KBM-7 (cell line): ENCODE data around the gene PRL.

Experiments used
- DNase-seq: peaks from one replicate; pipeline ENCODE4 v3.0.0-alpha.2; 2015
- in situ Hi-C: fragments of 300-500 bp; cut with MboI; formaldehyde crosslinking; loops from 2 replicates; pipeline ENCODE4 v1.14.3; 2020; ENCODE audit warnings: low sequenced_read_pairs, low pct_unique_long_range_greater_than_20kb, mixed read lengths

Gene PRL

DNA sequence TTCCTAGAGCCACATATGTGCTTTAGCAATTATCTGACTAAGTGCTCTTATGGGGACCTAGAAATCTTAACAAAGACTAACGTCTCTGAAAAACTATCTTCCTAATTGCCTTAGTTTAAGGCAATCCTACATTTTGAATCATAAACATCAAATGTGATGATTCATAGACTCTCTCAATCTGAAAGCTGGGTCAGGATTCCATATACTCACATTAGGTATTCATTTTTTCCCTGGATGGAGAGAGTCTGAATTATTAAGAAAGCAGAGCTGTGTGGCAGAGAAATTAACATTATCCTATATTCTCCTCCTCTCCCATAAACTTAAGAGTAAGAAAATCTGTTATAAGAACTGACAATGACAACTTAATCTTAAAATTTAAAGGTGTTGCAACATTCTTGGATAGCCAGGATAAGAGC is 1.6 kb upstream of the PRL start:
- in situ Hi-C loops = no loop called here
- DNase-seq = no peak

DNA sequence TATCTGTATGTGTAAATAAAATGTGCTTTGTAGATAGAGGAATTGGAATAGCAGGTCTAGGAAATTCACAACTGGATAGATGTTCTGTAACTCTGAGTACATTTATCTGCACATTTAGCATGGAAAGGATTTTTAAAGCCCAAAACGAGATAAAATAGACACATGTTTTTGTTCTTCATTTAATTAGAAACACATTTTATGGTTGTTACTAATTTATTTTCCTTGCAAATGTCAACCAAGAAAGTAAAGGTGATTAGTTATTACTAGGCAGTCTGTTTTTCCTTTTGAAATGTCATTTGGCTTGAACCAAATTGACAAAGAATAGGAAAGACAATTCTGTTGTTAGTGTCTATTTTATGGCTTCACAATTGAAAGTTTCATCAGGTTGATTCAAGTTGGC is 769 bp downstream of the PRL start:
- in situ Hi-C loops = no loop called here
- no peak for DNase-seq

DNA sequence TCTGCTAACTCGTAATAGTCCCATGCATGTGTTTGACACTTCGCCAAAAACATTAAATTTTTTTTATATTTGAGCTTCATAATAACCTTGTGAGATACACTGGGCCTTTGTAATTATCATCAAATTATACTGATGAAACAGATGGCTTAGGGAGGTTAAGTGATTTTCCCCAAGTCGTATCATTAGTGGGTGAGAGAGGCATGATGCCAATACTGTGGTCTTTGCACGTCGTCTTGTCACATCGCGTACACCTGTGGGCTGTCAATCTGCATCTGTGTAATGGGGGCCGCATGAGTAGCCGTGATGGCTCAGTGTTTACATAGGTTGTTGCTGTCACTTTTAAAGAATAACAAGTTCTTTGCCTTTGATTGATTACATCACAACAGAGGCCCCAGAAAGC is 1.7 kb downstream of the PRL start:
- in situ Hi-C loops = no loop called here
- no peak for DNase-seq

DNA sequence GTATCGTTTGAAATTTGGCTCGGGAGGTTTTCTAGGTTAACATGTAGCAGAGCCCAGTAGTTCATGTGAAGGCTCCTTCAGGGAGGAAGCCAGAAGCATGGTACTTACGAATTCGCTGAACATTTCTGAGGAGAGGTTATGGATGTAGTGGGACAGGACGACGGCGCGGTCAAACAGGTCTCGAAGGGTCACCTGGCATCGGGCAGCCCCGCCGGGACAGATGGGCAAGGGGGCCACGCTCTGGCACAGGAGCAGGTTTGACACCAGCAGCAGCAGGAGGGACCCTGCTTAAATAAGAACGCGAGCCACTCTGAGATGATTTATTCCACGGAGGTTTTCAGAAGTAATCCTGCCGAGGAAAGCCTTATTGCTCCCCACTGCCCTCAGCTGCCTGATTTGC is 2.5 kb downstream of the PRL start:
- in situ Hi-C loops = no loop called here
- no peak for DNase-seq

DNA sequence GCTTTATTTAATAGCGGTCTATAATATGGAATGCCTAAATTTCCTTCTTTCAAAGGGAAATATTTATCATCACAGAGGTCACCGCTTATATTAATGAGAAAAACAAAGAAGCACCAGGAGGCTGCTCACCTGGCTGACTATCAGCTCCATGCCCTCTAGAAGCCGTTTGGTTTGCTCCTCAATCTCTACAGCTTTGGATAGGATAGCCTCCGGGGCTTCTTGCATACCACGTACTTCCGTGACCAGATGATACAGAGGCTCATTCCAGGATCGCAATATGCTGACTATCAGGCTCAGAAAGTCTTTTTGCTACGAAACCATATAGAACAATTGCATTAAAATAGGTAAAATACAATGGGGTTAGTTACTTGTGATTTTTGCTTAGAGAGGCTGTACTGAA is 6.8 kb downstream of the PRL start:
- no peak for DNase-seq
- in situ Hi-C loops = no loop called here

DNA sequence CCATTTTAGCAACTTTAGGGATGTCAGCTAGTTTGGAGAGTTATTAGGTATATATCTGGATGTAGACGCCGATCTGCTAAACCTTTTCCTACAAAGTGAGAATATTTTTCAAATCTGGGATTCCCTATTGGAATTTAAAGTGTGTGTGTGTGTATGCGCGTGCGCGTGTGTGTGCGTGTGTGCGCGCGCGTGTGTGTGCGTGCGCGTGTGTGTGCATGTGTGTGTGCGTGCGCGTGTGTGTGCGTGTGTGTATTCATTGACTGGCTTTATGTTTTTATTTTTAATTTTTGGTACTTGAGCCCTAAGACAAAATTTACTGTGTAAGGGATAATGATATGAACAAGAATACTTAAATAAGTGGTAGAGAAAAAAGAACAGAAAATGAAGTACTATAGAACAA is 8.1 kb downstream of the PRL start:
- no peak for DNase-seq
- in situ Hi-C loops = no loop called here

DNA sequence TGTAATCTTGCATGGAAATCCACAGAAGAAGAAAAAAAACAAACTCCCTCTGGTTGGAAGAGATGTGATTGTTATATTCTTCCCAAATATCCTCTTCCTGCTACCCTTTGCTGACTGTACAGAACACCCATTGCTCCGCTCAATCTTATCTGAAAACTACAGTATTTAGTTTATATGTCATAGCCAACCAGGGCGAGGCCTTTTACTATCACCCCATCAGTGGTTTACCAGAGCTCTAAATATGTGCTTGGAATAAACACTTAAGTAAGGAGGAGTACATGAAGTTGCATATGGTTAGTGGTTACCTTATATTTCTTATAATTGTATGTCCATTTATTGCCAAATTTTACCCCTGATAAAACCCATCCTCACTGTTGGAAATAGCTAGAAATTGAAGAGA is 12.2 kb downstream of the PRL start:
- no peak for DNase-seq

DNA sequence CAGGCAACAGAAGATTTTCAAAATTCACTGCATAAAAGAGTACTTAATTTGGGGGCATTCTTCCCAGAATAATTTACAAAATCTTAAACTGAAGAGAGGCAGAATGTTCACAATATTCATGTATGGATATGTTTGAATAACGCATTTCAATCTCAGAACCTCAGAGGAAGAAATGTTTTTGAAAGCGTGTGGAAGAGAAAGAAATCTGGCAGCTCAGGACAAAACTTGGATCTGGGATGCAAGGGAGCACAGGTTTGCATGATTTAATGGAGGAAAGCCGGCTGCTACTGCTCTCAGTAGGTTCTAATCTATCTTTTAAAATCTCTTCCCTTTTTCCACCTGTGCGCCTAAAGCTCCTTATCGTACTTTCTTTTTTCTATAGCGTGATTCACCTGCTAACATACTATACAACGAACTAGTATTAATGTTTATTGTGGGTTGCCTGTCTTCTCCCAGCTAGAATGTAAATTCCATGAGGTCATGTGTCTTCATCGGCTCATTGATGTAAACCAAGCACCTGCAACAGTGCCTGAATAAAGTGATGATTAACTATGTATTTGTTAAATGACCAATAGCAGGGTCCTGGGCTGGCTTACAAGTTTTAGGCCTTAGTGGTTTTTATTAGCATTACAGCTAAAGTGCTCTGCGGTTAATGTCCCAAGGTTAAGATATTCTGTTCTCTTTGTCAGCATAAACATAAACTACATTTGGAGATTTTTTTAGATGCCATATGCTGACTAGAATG is 15.3 kb downstream of the PRL start:
- no peak for DNase-seq

More for the DNA sequence above, 12.2 kb downstream of the PRL start:
- in situ Hi-C loops = no loop called here

DNA sequence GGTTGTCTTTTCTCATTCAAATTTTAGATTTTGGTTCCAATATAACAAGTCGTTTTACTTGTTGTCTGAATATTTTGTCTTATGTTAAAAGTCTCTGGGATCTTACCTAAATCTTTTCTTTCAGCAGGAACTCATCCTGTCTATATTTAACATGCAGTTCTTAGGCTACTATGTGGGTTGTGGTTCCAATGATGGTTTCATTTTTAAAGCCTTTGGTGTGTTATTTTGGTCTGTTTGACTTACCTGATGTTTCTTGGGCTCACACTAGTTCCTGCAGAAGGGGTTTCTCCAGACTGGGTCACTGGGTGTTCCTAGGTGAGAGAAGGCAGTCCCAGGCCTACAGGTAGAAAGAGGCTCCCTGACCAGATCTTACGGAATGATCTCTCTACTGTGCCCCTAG is 17.4 kb downstream of the PRL start:
- in situ Hi-C loops = no loop called here

More for the DNA sequence above, 15.3 kb downstream of the PRL start:
- in situ Hi-C loops = no loop called here

DNA sequence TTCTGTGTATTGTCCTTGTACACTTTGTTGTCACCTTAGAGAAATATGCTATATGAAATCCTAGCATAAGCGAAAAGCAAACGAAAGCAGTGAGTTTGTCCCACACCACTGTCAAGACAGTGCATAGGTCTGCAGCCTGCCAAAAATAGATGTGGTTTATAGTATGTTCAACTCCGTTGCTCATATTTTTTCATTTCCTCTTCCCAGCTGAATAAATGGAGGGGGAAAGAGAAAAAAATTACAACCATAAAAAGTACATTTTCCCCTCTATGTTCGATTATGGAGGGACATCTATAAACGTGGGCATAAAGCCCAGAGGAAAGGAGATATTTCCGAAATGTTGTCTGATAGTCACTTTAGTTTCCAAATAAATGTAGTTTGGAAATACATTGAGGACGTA is 25.8 kb downstream of the PRL start:
- in situ Hi-C loops = no loop called here
- peak; percentile 1 for DNase-seq

More for the DNA sequence above, 17.4 kb downstream of the PRL start:
- DNase-seq = no peak

DNA sequence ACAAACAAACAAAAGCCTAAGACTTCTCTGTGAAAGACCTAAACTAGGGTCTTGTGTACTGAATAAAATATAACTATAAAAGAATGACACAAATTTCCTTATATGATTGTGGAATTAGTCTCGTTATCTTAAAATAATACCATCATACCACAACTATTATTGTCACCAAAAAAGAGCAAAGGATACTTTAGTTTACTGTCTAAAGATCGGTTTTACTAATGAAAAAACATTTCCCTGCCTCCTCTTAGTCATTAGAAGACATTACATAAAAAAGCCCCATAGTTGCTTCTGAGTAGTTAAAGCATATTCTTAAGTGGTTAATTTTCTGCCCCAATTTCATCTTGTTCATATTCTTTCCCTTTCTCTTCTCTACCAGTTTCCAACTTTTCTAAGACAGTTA is 33.1 kb downstream of the PRL start:
- no peak for DNase-seq
- in situ Hi-C loops = no loop called here

DNA sequence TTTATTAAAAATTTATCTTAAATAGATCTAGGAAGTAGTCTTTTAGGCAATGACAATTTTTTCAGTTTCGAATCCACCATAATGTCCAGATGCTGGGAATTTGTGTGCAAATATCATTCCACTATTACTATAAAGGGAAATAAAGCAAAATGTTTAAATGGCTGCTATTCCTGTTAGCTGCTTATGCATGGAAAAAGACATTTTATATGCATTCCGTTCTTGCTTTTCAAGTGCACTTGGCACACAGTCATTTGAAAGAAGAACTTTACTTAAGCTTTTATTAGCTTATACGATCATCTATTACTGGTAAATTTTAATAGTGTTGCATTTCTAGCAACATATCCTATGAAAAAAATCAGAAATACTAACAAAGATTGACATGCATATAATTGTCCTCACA is 42.0 kb downstream of the PRL start:
- in situ Hi-C loops = no loop called here

DNA sequence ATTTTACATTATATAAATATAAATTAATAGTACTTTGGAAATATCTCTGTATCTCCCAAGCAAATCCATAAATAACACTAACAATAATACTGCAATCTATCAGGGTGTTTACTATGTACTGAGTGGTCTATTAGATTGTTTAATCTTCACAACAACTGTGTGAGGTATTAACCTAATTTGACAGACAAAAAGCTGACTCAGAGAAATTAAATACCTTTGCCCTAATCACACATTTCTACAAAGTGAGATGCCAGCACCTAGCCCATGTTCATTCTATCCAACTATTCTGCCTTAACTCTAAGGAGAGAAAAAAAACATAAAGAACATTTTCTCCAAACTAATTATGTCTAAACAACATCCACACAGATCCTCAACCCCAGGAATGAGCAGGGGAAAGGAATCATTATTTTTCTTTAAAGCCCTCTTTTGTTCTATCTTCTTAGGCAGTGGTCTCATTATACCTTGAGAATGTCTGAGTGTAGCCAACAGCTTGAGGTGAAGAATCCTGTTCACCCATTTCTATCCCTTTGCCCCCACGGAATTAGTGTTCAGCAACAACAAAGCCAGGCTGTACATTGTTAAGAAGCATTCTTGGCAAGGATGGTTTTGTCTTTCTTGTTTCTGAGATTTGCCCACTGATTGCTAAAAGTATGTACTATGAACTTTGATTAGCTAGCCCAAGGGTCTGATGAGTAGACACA is 42.7 kb downstream of the PRL start:
- in situ Hi-C loops = no loop called here
- no peak for DNase-seq

More for the DNA sequence above, 42.0 kb downstream of the PRL start:
- no peak for DNase-seq

DNA sequence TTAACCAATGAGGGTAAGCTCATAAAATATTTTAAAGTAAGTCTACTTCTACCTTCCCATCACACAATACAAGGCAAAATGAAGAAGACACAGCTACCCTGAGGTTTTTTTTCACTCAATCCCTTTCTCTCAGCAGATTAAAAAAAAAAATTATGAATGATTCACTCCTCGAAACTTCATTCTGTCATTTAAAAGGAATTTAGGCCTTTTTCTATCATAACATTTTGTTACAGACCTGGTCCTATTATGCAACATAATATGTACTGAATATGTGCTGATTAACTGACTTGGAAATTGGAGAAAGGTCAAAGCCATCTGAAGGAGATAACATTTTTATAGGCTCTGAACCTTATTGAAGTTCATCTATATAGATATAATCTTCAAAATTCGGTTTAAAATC is 45.5 kb downstream of the PRL start:
- in situ Hi-C loops = no loop called here

DNA sequence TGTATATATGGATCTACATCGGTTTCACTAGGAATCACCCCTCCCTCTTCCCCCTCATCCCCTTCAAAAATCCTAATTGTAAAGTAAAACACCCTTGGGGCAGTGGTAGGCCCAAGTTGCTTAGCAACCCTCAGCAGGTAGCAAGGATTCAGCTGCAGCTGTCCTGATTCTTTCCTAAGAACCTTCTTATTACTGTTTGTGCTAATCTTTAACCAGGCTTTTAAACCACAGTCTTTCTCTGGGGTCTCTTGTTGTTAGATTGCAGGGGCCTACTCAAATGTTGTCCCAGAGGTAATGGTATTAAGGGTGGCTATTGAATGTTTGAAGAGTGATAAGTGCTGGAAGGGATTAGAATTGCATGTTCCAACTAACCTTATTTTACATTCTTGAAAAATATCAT is 46.4 kb downstream of the PRL start:
- in situ Hi-C loops = no loop called here
- DNase-seq = no peak

More for the DNA sequence above, 45.5 kb downstream of the PRL start:
- DNase-seq = no peak

DNA sequence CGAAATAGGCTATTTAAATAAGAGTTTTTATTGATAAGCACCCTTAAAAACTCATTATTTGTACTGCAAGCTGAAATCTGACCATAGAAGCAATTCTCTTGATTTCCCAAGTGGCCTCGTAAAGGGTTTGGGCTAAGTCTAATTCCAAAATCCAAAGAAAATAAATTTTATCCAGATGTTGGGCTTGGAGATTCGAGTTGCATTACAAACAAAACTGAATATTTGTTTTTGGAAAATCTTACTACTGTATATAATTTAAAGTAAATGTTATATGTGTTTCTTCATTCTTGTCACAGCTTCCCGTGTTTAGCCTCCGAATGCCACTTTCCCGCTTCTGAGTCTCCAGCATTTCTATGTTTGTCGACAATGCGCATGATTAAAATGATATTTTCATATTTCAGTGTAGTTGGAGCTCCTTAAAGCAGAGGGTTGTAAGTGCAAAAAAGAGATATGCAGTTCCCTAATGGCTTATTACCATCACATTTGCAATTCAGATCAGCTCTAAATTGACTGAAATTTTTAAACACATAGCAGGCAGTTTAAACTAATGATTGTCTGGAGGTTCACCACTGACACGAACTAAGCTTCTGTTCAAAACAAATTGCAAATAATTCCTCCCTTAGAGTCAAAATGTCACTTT is 47.0 kb downstream of the PRL start:
- no peak for DNase-seq
- in situ Hi-C loops = no loop called here

DNA sequence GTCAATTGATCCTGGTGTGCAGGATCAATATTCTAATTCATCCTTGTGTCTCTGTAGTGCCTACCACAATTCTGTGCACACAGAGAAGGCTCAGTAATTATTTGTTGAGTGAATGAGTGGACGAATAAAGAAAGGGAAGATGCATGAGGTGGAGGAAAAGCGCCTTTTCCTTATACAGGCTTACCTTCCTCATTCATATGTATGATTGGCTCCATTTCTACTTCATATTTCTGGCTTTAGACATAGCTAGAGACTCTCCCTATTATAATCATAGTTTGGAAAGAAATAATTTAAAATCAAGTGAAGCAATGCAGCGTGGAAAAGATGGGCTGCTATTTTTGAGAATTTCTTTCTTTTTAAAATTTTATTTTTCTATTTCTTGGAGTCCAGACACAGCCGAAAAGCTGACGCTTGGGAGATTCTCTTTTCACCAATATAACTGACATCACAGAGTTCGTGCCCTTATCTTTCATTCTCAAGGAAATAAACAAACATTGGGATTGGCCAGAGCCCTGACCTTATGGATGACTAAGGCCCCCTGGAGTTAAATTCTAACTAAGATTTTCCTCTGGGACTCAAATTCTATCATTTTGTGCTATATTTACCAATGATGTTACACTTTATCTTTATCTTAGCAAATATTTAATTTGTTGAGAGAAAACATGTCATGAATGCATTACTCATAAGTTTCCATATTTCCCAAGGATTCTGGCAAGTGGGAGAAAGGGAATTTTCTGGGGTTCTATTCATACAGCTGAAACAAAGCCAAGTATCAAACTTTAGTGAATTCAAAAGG is 48.1 kb downstream of the PRL start:
- DNase-seq = no peak
- in situ Hi-C loops = no loop called here

DNA sequence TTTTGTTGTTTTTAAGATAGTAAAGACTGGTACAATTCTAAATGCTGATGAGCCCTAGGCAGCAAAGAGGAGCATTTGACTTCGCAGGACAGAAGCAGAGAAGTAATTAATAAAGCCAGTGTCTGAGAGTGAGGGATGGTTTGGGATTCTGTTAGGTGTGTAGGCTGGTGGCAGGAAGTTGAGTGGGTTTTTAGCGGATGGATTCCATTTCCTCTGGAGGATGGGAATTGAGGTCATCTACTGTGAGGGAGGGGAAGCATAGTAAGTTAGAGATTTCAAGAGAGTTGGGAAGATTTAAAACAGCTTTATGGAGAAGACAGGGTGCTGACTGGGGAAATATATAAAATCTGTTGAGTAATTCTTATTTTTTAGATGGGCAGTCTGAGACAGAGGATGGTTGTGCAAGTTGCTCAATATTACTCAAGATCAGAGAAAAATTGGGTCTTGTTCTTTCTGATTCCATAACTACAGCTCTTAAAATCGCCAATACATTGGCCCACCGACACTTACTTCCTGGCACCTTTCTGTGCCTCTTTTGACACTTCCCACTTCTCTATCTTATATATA is 48.8 kb downstream of the PRL start:
- in situ Hi-C loops = no loop called here
- no peak for DNase-seq

DNA sequence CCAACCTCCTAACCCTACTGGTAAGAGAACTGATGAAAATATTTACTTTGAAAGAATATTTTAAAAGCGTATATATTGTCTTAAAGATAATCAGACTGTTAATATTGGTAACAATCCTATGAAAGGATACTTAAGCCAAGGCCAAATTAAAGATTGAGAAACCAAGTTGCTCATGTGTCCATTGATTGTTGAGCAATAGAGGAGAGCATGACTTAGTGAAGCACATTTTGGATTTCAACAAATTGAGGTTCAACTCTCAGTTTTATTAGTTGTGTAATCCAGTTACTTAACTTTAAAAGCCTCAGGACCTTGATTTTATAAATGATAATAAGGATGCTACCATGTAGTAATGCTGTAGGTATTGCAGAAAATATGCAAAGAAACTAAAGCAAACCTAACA is 56.8 kb downstream of the PRL start:
- in situ Hi-C loops = no loop called here
- no peak for DNase-seq
